HUES64 (cell line): Measurements from ENCODE around the gene PODXL2.
"Not testable (repeated sequence)": the region's sequence is repeated elsewhere in the genome, so short reads cannot be mapped to it uniquely, and the experiment has no call there.

Experiments
- H3K27ac ChIP-seq: 2 replicates; pipeline ENCODE4 v1.7.0; 2013; ENCODE audit warnings: low read depth, low read length, inconsistent platforms
- H3K27me3 ChIP-seq: 2 replicates; pipeline ENCODE4 v1.6.1; 2013; ENCODE audit warnings: mild to moderate bottlenecking, low read length; ENCODE audit not compliant: insufficient read depth
- H3K36me3 ChIP-seq: 2 replicates; pipeline ENCODE4 v1.6.1; 2013; ENCODE audit warnings: mild to moderate bottlenecking, low read length; ENCODE audit not compliant: insufficient read depth
- H3K4me1 ChIP-seq: 2 replicates; pipeline ENCODE4 v1.6.1; 2013; ENCODE audit warnings: mild to moderate bottlenecking, low read length, moderate library complexity; ENCODE audit not compliant: insufficient read depth
- H3K4me3 ChIP-seq: 2 replicates; pipeline ENCODE4 v1.5.1; 2013; ENCODE audit warnings: mild to moderate bottlenecking, low read length, moderate library complexity
- H3K9ac ChIP-seq: 2 replicates; pipeline ENCODE4 v1.6.1; 2013; ENCODE audit warnings: mild to moderate bottlenecking, low read depth, low read length
- H3K9me3 ChIP-seq: 2 replicates; pipeline ENCODE4 v1.6.1; 2013; ENCODE audit warnings: low read depth, low read length; ENCODE audit not compliant: insufficient read depth
- WGBS: fragments of 150-250, 120-280 bp; methylation state at CpG from one replicate; pipeline ENCODE4 v1.1.7; 2013; ENCODE audit warnings: missing lambda C conversion rate; 5-methylcytosine and 5-hydroxymethylcytosine counted together

The PODXL2 gene

DNA sequence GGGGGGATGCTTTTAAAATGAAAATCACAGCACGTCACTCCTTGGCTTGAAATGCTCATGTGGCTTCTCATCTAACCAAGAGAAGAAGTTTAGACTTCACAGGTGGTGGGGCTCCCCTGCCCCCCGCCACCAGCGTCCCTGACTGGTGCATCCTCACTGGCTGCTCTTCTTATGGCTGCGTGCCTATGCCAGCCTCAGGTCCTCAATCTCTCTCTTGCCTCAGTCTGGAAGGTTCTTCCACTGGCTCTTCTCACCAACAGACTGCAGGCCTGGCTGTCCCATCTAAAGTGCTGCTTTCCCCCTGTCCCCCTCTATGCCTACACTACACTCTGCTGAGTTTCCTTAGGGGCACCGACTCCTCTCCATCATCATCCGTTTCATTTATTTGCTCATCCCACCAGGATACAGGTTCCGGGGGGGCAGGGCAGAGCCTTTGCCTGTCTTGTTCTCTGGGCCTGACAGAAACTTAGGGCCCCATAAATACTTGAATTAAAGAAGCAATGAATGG lies 64.4 kb downstream of the PODXL2 start:
- H3K36me3 ChIP-seq = no peaks in the 10 kb centered on the region
- H3K9ac ChIP-seq = no peak overlapping the region
- no peaks in the 10 kb centered on the region for H3K27me3 ChIP-seq
- no peak overlapping the region for H3K27ac ChIP-seq
- H3K9me3 ChIP-seq = no peaks in the 10 kb centered on the region
- peaks cover 11% of the 10 kb centered on the region; the same call in 1 of the 2 replicates for H3K4me1 ChIP-seq
- H3K4me3 ChIP-seq = no peak overlapping the region
- 86% methylated on average over 7 of the region's 7 CpGs for WGBS

DNA sequence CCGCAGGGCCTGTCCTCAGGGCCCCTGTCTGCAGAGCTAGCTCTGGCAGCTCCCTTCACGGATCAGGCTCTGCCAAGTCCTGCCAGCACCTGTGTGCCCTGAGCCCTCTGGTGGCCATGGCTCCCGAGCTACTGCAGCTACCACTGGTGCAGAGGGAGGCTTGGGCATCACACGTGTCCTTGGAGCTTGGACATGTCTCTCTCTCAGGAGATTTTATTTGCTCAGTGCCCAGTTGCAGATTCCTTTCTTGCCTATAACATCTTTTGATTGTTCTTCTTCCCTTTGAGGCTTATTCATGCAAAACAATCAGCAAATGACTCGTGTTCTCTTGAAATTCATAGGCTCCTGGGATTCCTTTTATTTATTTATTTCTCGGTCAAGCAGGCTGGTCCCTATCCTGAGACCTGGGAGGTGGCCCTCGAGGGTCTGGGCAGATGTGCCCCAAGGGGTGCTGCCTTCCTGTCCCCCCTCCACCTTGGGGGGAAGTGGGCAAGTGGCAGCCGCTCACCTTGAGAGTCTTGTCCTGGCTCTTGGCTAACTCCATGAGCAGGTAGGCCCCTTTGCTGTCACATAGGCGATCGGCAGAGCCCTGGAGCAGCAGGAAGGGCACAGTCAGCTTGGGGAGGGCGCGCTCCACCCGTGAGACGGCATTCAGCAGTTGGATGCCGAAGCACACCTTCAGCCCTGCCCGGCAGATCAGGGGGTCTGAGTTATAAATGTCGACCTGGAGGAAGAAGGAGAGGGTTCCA lies 65.7 kb downstream of the PODXL2 start:
- no peak overlapping the region for H3K9ac ChIP-seq
- whole genome bisulfite sequencing = 80% methylated on average over 17 of the region's 17 CpGs
- no peak overlapping the region for H3K27ac ChIP-seq
- peaks cover 3% of the 10 kb centered on the region; the same call in 1 of the 2 replicates for H3K4me1 ChIP-seq
- H3K4me3 ChIP-seq = no peak overlapping the region
- no peaks in the 10 kb centered on the region for H3K36me3 ChIP-seq
- no peaks in the 10 kb centered on the region for H3K9me3 ChIP-seq
- no peaks in the 10 kb centered on the region for H3K27me3 ChIP-seq

GRCh38 chr3:127697551-127698240 lies 68.7 kb downstream of the PODXL2 start:
- no peak overlapping the region for H3K27ac ChIP-seq
- no peak overlapping the region for H3K9ac ChIP-seq
- no peaks in the 10 kb centered on the region for H3K27me3 ChIP-seq
- H3K4me3 ChIP-seq = 0 out of 2 replicates have a peak overlapping the region, but pooled peaks have one; percentile 28
- no peaks in the 10 kb centered on the region for H3K9me3 ChIP-seq
- H3K4me1 ChIP-seq = no peaks in the 10 kb centered on the region
- H3K36me3 ChIP-seq = no peaks in the 10 kb centered on the region
- 68% methylated on average over 16 of the region's 16 CpGs for WGBS

DNA sequence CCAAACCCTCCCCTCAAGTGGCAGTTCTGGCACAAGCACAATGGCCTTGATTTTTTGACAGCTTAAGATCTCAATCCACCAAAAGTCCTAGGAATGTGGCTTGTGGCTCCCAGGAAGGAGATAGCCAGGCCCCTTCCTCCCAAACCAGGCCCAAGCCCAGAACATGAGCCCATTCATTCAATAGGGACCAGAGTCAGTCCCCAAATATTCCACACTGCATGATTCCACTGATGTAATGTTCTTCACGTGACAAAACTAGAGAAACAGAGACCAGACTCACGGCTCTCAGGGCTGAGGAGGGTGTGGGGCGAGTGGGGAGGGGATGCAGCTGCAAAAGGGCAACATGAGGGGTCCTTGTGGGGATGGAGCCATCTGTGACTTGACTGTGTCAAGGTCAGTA lies 69.3 kb downstream of the PODXL2 start:
- no peak overlapping the region for H3K9ac ChIP-seq
- no peak overlapping the region for H3K27ac ChIP-seq

DNA sequence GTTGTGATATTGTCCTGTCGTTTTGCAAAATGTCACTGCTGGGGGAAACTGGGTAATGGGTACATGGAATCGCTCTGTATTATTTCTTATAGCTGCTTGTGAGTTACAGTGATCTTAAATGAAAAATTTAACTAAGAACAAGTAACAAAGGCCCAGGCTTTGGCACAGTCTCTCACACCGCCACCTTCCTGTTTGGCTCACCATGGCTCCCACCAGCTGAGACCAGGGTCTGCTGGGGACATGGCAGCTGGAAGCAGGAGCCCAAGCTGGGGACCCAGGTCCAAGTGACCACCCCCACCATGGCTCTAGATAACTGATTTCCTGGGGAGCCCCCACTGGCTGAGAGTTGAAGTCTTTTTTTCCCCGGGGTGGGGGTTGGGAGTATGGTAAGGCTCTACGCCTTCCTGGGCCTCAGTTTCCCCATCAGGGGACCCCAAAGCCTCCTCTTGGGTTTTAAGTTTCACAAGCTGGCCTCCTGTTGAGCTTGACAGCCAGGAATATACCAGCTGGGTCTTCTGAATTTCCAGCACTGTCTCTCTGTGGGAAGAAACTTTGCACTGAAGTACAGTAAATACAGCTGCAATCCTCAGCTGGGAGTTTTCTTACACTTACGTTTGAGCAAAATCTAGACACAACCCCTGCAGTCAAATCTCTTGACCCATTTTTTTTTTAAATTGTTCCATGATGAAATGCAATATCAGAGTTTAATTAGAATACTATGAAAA lies 69.9 kb downstream of the PODXL2 start:
- Histone ChIP-seq H3K27me3 (no peaks in the 10 kb centered on the region), H3K4me3 (no peak overlapping the region), H3K9me3 (no peaks in the 10 kb centered on the region), H3K4me1 (peaks cover 3% of the 10 kb centered on the region; the same call in 1 of the 2 replicates), H3K27ac (no peak overlapping the region), H3K36me3 (no peaks in the 10 kb centered on the region), H3K9ac (no peak overlapping the region)
- WGBS = 82% methylated on average over 6 of the region's 6 CpGs

More for the DNA sequence above, 69.3 kb downstream of the PODXL2 start:
- no peaks in the 10 kb centered on the region for H3K27me3 ChIP-seq
- no peaks in the 10 kb centered on the region for H3K9me3 ChIP-seq
- H3K4me3 ChIP-seq = no peak overlapping the region
- 94% methylated on average over 3 of the region's 3 CpGs for WGBS
- H3K4me1 ChIP-seq = peaks cover 3% of the 10 kb centered on the region; the same call in 1 of the 2 replicates
- no peaks in the 10 kb centered on the region for H3K36me3 ChIP-seq

GRCh38 chr3:127699416-127700300 lies 70.7 kb downstream of the PODXL2 start:
- WGBS = 90% methylated on average over 8 of the region's 9 CpGs
- no peaks in the 10 kb centered on the region for H3K9me3 ChIP-seq
- no peak overlapping the region for H3K4me3 ChIP-seq
- no peaks in the 10 kb centered on the region for H3K27me3 ChIP-seq
- H3K27ac ChIP-seq = no peak overlapping the region
- H3K9ac ChIP-seq = no peak overlapping the region
- H3K4me1 ChIP-seq = peaks cover 3% of the 10 kb centered on the region; the same call in 1 of the 2 replicates
- no peaks in the 10 kb centered on the region for H3K36me3 ChIP-seq

GRCh38 chr3:127700406-127700805 lies 71.4 kb downstream of the PODXL2 start:
- H3K9ac ChIP-seq = no peak overlapping the region
- no peak overlapping the region for H3K27ac ChIP-seq
- H3K4me1 ChIP-seq = peaks cover 3% of the 10 kb centered on the region; the same call in 1 of the 2 replicates
- H3K9me3 ChIP-seq = no peaks in the 10 kb centered on the region
- no peaks in the 10 kb centered on the region for H3K36me3 ChIP-seq
- no peaks in the 10 kb centered on the region for H3K27me3 ChIP-seq
- no peak overlapping the region for H3K4me3 ChIP-seq
- 80% methylated on average over 5 of the region's 5 CpGs for WGBS

DNA sequence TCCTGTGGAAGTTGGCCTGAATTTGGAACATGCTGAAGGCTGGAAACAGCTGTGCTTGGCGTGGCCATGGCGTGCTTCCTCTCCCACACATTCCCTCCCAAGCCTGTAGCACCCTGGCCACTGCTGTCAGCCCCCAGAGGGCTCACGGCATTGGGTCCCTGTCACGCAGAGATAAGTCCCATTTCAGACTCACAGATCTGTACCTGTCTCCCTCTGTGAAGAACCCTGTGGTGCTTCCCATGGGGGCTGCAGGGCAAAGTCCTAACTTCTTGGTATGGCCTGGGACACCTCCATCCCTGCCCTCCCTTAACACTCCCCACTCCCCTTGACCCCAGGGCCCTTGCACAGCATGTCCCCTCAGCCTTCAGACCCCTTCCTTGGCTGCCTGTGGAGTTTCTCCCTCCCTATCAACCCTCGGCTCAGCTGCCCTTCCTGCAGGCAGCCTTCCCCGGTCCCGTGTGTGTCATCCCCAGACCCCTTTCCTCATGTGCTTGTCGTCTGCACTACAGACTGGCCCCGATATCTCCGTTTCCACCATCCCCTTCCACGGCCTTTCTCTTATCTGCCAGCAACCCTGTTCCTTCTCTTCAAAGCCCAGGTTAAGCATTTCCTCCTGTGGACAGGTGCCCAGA lies 72.4 kb downstream of the PODXL2 start:
- Histone ChIP-seq H3K36me3 (no peaks in the 10 kb centered on the region), H3K4me1 (peaks cover 3% of the 10 kb centered on the region; the same call in 1 of the 2 replicates), H3K27ac (no peak overlapping the region), H3K9me3 (no peaks in the 10 kb centered on the region), H3K4me3 (no peak overlapping the region), H3K9ac (no peak overlapping the region), H3K27me3 (no peaks in the 10 kb centered on the region)
- 87% methylated on average over 11 of the region's 11 CpGs for WGBS

DNA sequence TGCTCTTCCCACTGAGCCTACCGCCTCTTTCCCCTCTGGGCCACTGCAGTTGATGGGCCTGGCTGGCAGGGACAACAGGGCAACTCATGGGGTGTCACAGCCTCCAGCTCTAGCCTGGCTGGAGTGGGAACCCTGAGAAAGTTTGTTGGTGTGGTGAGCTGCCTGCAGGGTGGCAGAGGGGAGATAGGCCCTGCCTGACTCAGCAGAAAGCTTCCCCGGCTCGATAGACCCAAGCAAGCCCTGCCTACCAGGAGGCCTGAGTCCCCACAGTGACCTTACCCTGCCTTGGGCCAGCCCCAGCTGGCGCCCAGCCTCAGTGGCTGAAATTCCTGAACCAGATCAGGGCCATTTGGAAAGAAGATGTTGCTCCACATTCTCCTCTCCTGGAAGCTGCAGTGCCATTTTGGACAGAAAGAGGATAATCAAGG lies 73.2 kb downstream of the PODXL2 start:
- Histone ChIP-seq H3K9ac (no peak overlapping the region), H3K9me3 (no peaks in the 10 kb centered on the region), H3K27ac (no peak overlapping the region), H3K4me1 (peaks cover 3% of the 10 kb centered on the region; the same call in 1 of the 2 replicates), H3K4me3 (no peak overlapping the region), H3K36me3 (no peaks in the 10 kb centered on the region), H3K27me3 (no peaks in the 10 kb centered on the region)
- 88% methylated on average over 4 of the region's 4 CpGs for WGBS

GRCh38 chr3:127704840-127705239 lies 75.9 kb downstream of the PODXL2 start:
- H3K4me1 ChIP-seq = peaks cover 12% of the 10 kb centered on the region
- H3K9ac ChIP-seq, H3K27ac ChIP-seq, H3K27me3 ChIP-seq, H3K9me3 ChIP-seq, H3K4me3 ChIP-seq, H3K36me3 ChIP-seq: not testable (repeated sequence)
- WGBS = 96% methylated on average over 3 of the region's 4 CpGs
